Neural progenitor cell (in vitro differentiated cells): ENCODE results near the gene GRIK3. TPM values are rescaled to one million over a fixed set of nuclear protein-coding genes. Genes with fewer than 3 reads are reported as not detected.

ENCODE experiments used
- DNase-seq: peaks from one replicate; pipeline ENCODE4 v3.0.0-alpha.2; 2016; ENCODE audit warnings: low spot score
- H2AFZ ChIP-seq: fragments of 200-600 bp; sonication (generic); replicated peaks from 2 replicates; pipeline ENCODE4 v1.6.1; 2016; ENCODE audit warnings: antibody characterized with exemption
- H3F3A ChIP-seq: fragments of 200-600 bp; sonication (generic); 2 replicates; pipeline ENCODE4 v1.6.1; 2016; ENCODE audit warnings: antibody characterized with exemption, low read depth
- H3K27ac ChIP-seq: fragments of 200-600 bp; sonication (generic); 2 replicates; pipeline ENCODE4 v1.5.1; 2016; ENCODE audit warnings: mild to moderate bottlenecking
- H3K27me3 ChIP-seq: fragments of 200-600 bp; sonication (generic); 2 replicates; pipeline ENCODE4 v1.6.1; 2016; ENCODE audit warnings: mild to moderate bottlenecking, moderate library complexity
- H3K36me3 ChIP-seq: fragments of 200-600 bp; sonication (generic); 2 replicates; pipeline ENCODE4 v1.5.1; 2016
- H3K4me1 ChIP-seq: fragments of 200-600 bp; sonication (generic); 2 replicates; pipeline ENCODE4 v1.6.1; 2016; ENCODE audit warnings: mixed run types
- H3K4me2 ChIP-seq: fragments of 200-600 bp; sonication (generic); 2 replicates; pipeline ENCODE4 v1.6.1; 2016
- H3K4me3 ChIP-seq: fragments of 200-600 bp; sonication (generic); 2 replicates; pipeline ENCODE4 v1.5.1; 2016
- H3K79me2 ChIP-seq: fragments of 200-600 bp; sonication (generic); 2 replicates; pipeline ENCODE4 v1.6.1; 2016; ENCODE audit warnings: low read depth
- H3K9ac ChIP-seq: fragments of 200-600 bp; sonication (generic); 2 replicates; pipeline ENCODE4 v1.6.1; 2016
- H3K9me3 ChIP-seq: fragments of 200-600 bp; sonication (generic); 2 replicates; pipeline ENCODE4 v1.5.1; 2016; ENCODE audit warnings: low read depth
- H4K20me1 ChIP-seq: fragments of 200-600 bp; sonication (generic); 2 replicates; pipeline ENCODE4 v1.6.1; 2016; ENCODE audit warnings: low read depth
- H3K27ac Mint-ChIP-seq: 3 replicates; pipeline ENCODE4 v1.8.0; 2021; ENCODE audit warnings: mixed read lengths
- H3K27me3 Mint-ChIP-seq: 2 replicates; pipeline ENCODE4 v1.8.0; 2022; ENCODE audit warnings: low read depth, mild to moderate bottlenecking, inconsistent platforms, moderate library complexity, mixed read lengths; ENCODE audit not compliant: insufficient read depth
- H3K36me3 Mint-ChIP-seq: 3 replicates; pipeline ENCODE4 v1.8.0; 2021; ENCODE audit warnings: mixed read lengths
- H3K4me1 Mint-ChIP-seq: 3 replicates; pipeline ENCODE4 v1.8.0; 2021; ENCODE audit warnings: mixed read lengths
- H3K4me3 Mint-ChIP-seq: 3 replicates; pipeline ENCODE4 v1.8.0; 2021; ENCODE audit warnings: mild to moderate bottlenecking, moderate library complexity, mixed read lengths
- H3K9me3 Mint-ChIP-seq: 3 replicates; pipeline ENCODE4 v1.8.0; 2020; ENCODE audit warnings: mixed read lengths
- EZH2 ChIP-seq: fragments of 200-600 bp; sonication (generic); IDR thresholded peaks from 2 replicates; pipeline ENCODE4 v1.6.1; 2017; ENCODE audit warnings: antibody characterized with exemption, mild to moderate bottlenecking, moderate library complexity
- EZH2phosphoT487 ChIP-seq: fragments of 200-600 bp; sonication (generic); IDR thresholded peaks from 2 replicates; pipeline ENCODE4 v1.6.1; 2017; ENCODE audit warnings: antibody characterized with exemption
- total RNA-seq: library from RNA; depleted of rRNA; stranded (reverse); fragments of >200 nt; gene quantifications from 2 replicates; pipeline ENCODE4 v1.2.3, GENCODE V29; 2015; ENCODE audit warnings: low replicate concordance
- TF ChIP-seq, protein P1 (sequence below): fragments of 200-600 bp; sonication (generic); IDR thresholded peaks from 2 replicates; pipeline ENCODE4 v1.5.1; 2017; ENCODE audit warnings: antibody characterized with exemption, mild to moderate bottlenecking

GRIK3 gene
- total RNA-seq, 1 donor from 2014 or later = 1.7 TPM

- Histone ChIP-seq H3F3A (peaks cover 5% of the 10 kb centered on the region), H3K27ac (no peak overlapping the region), H3K27me3 (no peaks in the 10 kb centered on the region), H2AFZ (no peak overlapping the region), H3K4me2 (no peak overlapping the region), H3K4me3 (no peak overlapping the region), H3K4me1 (peaks cover 2% of the 10 kb centered on the region), H3K9ac (no peak overlapping the region), H4K20me1 (no peaks in the 10 kb centered on the region), H3K9me3 (no peaks in the 10 kb centered on the region), H3K36me3 (no peaks in the 10 kb centered on the region), H3K79me2 (no peaks in the 10 kb centered on the region)
- peaks cover 2% of the 10 kb centered on the region for H3K4me1 Mint-ChIP-seq
- H3K9me3 Mint-ChIP-seq = no peaks in the 10 kb centered on the region
- no peaks in the 10 kb centered on the region for H3K36me3 Mint-ChIP-seq
- H3K27ac Mint-ChIP-seq = no peak overlapping the region
- TF ChIP-seq, protein P1, sequence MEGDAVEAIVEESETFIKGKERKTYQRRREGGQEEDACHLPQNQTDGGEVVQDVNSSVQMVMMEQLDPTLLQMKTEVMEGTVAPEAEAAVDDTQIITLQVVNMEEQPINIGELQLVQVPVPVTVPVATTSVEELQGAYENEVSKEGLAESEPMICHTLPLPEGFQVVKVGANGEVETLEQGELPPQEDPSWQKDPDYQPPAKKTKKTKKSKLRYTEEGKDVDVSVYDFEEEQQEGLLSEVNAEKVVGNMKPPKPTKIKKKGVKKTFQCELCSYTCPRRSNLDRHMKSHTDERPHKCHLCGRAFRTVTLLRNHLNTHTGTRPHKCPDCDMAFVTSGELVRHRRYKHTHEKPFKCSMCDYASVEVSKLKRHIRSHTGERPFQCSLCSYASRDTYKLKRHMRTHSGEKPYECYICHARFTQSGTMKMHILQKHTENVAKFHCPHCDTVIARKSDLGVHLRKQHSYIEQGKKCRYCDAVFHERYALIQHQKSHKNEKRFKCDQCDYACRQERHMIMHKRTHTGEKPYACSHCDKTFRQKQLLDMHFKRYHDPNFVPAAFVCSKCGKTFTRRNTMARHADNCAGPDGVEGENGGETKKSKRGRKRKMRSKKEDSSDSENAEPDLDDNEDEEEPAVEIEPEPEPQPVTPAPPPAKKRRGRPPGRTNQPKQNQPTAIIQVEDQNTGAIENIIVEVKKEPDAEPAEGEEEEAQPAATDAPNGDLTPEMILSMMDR = no peak
- no peak for TF ChIP-seq EZH2phosphoT487
- TF ChIP-seq EZH2 = no peak
- peaks cover 15% of the 10 kb centered on the region for H3K27me3 Mint-ChIP-seq
- no peak for DNase-seq
- H3K4me3 Mint-ChIP-seq = no peak overlapping the region
Measured at GRCh38 chr1:36752431-36752830, 281.9 kb downstream of the GRIK3 start.

GRCh38 chr1:36751525-36751924 is 282.8 kb downstream of the GRIK3 start:
- H3K36me3 ChIP-seq = no peaks in the 10 kb centered on the region
- no peak overlapping the region for H3K4me3 ChIP-seq
- Mint-ChIP-seq H3K27ac (no peak overlapping the region), H3K4me3 (no peak overlapping the region), H3K27me3 (peaks cover 15% of the 10 kb centered on the region), H3K9me3 (no peaks in the 10 kb centered on the region), H3K36me3 (no peaks in the 10 kb centered on the region), H3K4me1 (peaks cover 2% of the 10 kb centered on the region)
- no peaks in the 10 kb centered on the region for H3K79me2 ChIP-seq
- H4K20me1 ChIP-seq = no peaks in the 10 kb centered on the region
- H3K4me1 ChIP-seq = peaks cover under 1% of the 10 kb centered on the region
- H3F3A ChIP-seq = peaks cover 5% of the 10 kb centered on the region
- H3K27me3 ChIP-seq = no peaks in the 10 kb centered on the region
- no peak for DNase-seq
- H3K9me3 ChIP-seq = no peaks in the 10 kb centered on the region
- TF ChIP-seq, protein P1 = no peak
- TF ChIP-seq EZH2 (no peak), EZH2phosphoT487 (no peak)
- no peak overlapping the region for H2AFZ ChIP-seq
- H3K27ac ChIP-seq = no peak overlapping the region
- H3K4me2 ChIP-seq = no peak overlapping the region
- H3K9ac ChIP-seq = no peak overlapping the region

- no peak overlapping the region for H3K27ac ChIP-seq
- H3K27me3 Mint-ChIP-seq = peaks cover 9% of the 10 kb centered on the region
Measured at GRCh38 chr1:36748466-36748865, 285.8 kb downstream of the GRIK3 start.

More at GRCh38 chr1:36748466-36748865, 285.8 kb downstream of the GRIK3 start:
- no peak overlapping the region for H3K27ac Mint-ChIP-seq
- TF ChIP-seq EZH2phosphoT487 (no peak), EZH2 (no peak)
- Histone ChIP-seq H3F3A (peaks cover 5% of the 10 kb centered on the region), H3K79me2 (no peaks in the 10 kb centered on the region), H3K4me1 (no peaks in the 10 kb centered on the region), H3K36me3 (no peaks in the 10 kb centered on the region), H3K9me3 (no peaks in the 10 kb centered on the region), H3K9ac (no peak overlapping the region), H3K4me2 (no peak overlapping the region), H4K20me1 (no peaks in the 10 kb centered on the region), H2AFZ (no peak overlapping the region), H3K27me3 (no peaks in the 10 kb centered on the region), H3K4me3 (no peak overlapping the region)
- no peaks in the 10 kb centered on the region for H3K36me3 Mint-ChIP-seq
- H3K4me3 Mint-ChIP-seq = no peak overlapping the region
- peaks cover 2% of the 10 kb centered on the region for H3K4me1 Mint-ChIP-seq
- DNase-seq = no peak
- H3K9me3 Mint-ChIP-seq = no peaks in the 10 kb centered on the region
